Measurements from ENCODE around the gene GSTT4.
"Not testable (repeated sequence)": the region's sequence is repeated elsewhere in the genome, so short reads cannot be mapped to it uniquely, and the experiment has no call there.

The GSTT4 gene

GRCh38 chr22:24024354-24024753 is 19.1 kb upstream of the GSTT4 start:
- no peak for DNase-seq

- DNase-seq, result no peak
These were observed 18.0 kb upstream of the GSTT4 start for GRCh38 chr22:24023204-24023789.

GRCh38 chr22:24021304-24021703 is 16.1 kb upstream of the GSTT4 start:
- no peak for DNase-seq

GRCh38 chr22:24016156-24016555 is 10.9 kb upstream of the GSTT4 start:
- no peak for DNase-seq

- no peak for DNase-seq
These were observed 6.4 kb upstream of the GSTT4 start for GRCh38 chr22:24011735-24012068.

- no peak for DNase-seq
These were observed 4.8 kb upstream of the GSTT4 start for GRCh38 chr22:24010018-24010391.

GRCh38 chr22:24009227-24010017 is 4.2 kb upstream of the GSTT4 start:
- DNase-seq, result no peak

GRCh38 chr22:24008381-24009226 is 3.4 kb upstream of the GSTT4 start:
- no peak for DNase-seq

- no peak for DNase-seq
These were observed 2.7 kb upstream of the GSTT4 start for GRCh38 chr22:24008022-24008283.

GRCh38 chr22:24007253-24008021 is 2.2 kb upstream of the GSTT4 start:
- no peak for DNase-seq

- DNase-seq, result no peak
These were observed 1.6 kb upstream of the GSTT4 start for GRCh38 chr22:24006914-24007214.

- no peak for DNase-seq
These were observed 1.1 kb upstream of the GSTT4 start for GRCh38 chr22:24006207-24006913.

GRCh38 chr22:24003887-24004286 is 1.4 kb downstream of the GSTT4 start:
- DNase-seq, result no peak

GRCh38 chr22:24002851-24003250 is 2.4 kb downstream of the GSTT4 start:
- no peak for DNase-seq

GRCh38 chr22:24002272-24002671 is 3.0 kb downstream of the GSTT4 start:
- DNase-seq, result no peak

GRCh38 chr22:24001314-24001713 is 3.9 kb downstream of the GSTT4 start:
- DNase-seq, result no peak

- DNase-seq, result not testable (repeated sequence)
These were observed 5.5 kb downstream of the GSTT4 start for GRCh38 chr22:23999779-24000178.

- no peak for DNase-seq
These were observed 8.2 kb downstream of the GSTT4 start for GRCh38 chr22:23997092-23997491.

GRCh38 chr22:23993581-23994177 is 11.6 kb downstream of the GSTT4 start:
- DNase-seq, result not testable (repeated sequence)

- not testable (repeated sequence) for DNase-seq
These were observed 12.2 kb downstream of the GSTT4 start for GRCh38 chr22:23993080-23993479.

GRCh38 chr22:23989583-23990244 is 15.5 kb downstream of the GSTT4 start:
- not testable (repeated sequence) for DNase-seq
